GM18511 (cell line): Measurements from ENCODE around the gene KRT24.

Source experiments
- ATAC-seq: cut with Tn5 transposase; IDR thresholded peaks from one replicate; pipeline ENCODE4 v1.9.1; 2021; ENCODE audit warnings: mild to moderate bottlenecking, moderate library complexity; ENCODE audit not compliant: unreplicated experiment

The KRT24 gene

DNA sequence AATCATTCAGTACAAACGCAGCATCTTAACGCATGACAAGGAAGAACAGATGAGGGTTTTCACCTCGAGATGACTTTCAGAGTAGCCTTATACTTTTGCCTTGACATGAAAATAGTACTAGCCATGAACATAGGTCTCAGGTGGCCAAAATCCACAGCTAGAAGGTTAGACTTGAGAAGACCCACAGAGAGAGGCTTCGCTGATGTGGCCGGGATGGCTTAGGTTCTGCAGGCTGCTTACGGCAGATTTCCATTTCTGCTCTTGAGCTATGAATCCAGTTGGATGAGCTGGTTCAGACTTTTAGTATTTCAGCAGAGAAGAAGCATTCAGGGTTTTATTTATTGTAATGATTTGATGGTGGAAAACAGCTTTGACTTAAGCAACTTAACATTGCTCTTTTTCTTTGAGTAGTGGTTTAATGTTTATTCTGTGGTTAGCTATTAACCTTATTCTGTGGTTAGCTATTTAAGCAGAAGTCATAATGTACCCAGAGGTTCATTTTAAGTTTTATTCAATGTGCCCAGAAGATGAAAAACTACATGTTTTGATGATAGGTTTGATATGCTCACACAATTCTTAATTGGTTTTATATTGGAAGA is 7.6 kb downstream of the KRT24 start:
- no peak for ATAC-seq

DNA sequence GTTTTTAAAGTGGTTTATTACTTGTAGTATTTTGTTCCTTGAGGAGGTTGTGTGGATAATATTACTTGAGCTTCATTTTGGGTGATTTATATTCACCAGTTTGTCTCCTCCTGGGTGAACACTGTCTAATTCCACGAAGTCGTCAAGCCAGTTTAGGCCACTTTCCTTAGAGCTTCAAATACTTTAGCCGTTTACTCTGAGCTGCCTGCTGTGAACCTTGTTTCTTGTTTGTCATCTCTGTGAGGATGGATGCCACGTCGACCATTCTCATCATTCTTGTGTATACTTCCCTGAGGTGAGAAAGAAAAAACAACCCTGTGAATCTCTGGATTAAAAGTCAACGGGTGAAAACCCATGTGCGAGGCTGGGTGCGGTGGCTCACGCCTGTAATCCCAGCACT is 9.0 kb downstream of the KRT24 start:
- ATAC-seq, result no peak

DNA sequence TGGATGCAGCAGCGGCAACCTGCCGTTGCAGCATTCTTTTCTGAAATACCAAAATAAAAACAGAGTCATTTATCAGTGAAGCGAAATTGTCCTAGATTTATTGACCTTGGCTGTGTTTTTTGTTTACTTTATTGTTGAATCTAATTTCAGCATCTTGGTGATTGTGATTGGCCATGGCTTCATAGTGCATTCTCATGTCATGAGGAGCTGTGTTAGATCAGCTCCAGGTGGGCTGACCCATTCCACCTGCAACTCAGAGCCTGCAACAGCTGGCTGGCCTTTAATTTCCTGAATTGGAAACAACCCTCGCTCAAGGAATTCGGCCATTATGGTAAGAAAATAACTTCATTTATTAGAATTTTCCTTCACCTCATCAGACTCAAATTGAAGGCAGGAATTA is 16.4 kb downstream of the KRT24 start:
- ATAC-seq, result no peak

DNA sequence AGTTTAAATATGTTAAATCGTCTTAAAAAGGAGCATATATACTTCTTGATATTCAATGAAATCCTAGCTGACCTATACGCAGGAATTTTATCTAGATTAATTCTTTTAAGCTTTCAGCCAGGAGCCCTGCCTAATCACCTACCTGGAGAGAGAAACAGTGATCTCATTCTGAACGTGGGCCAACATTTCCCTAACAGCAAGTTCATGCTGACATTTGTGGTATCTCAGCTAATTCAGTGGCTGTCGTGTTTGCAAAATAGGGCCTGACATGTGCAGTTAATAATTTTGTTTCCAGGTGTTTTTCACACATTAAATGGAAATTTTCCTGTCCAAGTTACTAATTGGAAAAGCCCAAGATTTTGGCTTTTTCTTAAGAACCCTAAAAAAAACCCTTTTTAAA is 17.4 kb downstream of the KRT24 start:
- no peak for ATAC-seq

DNA sequence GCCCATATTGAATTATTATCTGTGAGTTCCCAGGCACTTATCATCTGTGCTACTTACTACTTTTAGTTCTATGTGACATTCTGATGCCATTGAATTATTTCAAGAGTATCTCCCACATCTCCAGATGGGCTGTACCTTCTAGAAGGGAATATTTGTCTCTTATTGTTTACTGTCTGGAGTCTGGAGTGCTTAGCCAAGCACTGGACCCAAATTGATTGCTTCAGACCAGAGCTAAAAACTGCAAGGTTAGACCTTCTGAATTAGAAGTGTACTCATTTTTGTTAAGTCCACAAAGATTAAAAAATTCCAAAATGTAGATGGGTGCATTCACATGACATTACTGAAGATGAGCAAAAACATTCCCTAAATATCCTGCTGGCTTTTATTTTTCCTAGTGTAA is 22.6 kb downstream of the KRT24 start:
- ATAC-seq, result no peak

DNA sequence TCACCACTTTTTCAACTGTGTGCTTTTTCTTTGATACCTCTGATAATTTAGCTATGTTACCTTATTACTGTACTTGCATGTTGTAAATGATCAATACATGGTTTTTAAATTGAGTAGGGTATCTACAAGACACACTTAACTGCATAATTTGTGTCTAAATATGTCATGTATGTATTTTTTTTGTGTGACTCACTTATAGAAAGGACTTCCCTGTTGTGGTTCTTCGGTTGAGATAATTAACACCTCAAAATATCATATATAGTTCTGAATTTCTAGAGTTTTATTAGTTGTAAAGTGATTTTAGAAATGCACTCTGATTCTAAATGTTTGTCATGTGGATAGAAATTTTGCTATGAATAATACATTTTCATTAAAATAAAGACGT is 24.0 kb downstream of the KRT24 start:
- no peak for ATAC-seq

DNA sequence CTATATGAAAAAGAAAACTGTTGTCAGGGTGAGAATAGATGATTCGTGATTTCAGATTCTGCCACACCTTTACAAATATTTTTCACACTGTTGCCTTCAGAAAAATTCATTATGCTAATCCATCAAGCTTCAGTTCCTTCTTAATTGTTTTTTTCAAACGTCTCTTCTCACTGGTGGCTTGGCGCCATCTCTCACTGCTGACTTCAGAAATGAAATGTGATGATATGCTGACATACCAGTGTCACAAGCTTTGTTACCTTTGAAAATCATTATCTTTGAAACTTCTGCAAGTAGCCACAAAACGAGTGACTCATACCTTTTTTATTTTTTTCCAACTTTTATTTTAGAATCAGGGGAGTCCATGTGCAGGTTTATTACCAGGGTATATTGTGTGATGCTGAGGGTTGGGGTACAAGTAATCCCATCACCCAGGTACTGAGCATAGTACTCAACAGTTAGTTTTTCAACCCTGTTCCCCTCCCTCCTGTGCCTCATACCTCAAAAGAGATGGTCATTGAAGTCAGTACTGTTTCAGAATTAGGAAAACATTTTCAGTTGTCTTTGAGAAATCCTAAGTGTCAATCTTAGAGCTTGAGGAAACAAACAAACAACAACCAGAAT is 24.5 kb downstream of the KRT24 start:
- ATAC-seq, result no peak

DNA sequence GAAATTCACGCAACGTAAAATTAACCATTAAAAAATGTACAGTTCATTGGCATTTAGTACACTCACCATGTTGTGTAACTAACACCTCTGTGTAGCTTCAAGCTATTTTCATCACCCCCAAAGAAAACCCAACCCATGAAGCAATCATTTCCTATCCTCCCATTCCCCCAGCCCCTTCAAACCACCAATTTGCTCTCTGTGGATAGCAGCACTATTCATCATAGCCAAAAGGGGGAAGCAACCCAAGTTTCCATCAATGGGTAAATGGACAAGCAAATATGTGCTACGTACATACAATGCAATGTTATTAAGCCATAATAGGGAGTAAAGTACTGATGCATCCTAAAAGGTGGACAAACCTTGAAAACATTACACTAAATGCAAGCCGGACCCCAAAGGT is 27.6 kb downstream of the KRT24 start:
- ATAC-seq, result no peak

DNA sequence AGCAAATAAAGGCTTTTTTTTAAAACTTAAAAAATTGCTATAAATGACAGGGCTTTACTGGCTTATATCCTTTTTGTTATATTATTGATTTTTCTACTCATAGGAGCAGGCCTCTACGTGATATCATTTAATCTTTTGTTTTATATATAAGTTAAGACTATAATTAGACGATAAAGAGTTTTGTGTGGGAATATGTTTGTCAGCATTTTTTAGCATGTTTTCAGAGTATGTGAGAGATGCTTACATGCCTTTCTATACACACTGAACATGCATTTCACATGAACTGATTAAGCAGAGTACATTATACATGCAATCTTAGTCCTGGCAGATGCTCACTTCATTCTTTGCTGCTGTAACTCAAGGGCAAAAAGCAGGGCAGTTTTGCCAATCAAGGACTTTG is 30.9 kb downstream of the KRT24 start:
- ATAC-seq, result no peak

DNA sequence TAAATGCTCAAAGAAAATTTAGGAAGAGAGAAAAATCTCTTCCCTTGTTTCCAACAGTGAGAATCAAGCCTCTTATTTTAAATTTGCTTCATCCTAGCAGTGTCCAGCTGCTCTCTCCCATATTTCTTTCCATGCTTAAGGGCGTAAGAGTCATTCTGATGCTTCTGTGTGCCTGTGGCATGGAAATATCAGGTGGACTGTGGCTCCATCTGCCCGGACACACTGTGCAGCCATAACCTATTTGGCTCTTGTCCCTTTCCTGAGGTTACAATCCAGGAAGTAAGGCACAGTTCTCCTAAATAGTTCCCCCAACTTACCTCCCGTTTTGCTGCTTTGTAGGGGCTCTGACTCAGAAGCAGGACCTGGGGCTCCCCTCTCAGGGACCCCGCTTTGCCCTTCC is 32.3 kb downstream of the KRT24 start:
- ATAC-seq, result no peak

DNA sequence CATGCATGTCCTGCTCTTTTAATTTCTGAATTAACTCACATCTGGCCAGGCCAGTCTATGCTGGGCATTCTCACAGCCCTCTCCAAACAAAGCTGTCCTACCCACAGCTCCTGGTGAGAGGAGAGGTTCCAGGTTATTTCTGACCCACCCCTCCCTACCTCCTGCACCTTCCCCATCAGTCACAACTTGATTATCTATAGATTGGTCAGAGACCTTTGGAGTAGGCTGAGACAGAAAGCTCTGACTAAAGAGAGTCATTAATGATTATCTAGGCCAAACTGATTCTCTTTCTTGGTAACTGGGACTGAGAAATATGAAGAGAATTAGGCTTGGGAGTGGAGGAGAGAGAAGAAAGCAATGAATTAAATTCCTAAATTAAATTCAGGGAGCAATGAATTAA is 37.2 kb downstream of the KRT24 start:
- ATAC-seq, result no peak

DNA sequence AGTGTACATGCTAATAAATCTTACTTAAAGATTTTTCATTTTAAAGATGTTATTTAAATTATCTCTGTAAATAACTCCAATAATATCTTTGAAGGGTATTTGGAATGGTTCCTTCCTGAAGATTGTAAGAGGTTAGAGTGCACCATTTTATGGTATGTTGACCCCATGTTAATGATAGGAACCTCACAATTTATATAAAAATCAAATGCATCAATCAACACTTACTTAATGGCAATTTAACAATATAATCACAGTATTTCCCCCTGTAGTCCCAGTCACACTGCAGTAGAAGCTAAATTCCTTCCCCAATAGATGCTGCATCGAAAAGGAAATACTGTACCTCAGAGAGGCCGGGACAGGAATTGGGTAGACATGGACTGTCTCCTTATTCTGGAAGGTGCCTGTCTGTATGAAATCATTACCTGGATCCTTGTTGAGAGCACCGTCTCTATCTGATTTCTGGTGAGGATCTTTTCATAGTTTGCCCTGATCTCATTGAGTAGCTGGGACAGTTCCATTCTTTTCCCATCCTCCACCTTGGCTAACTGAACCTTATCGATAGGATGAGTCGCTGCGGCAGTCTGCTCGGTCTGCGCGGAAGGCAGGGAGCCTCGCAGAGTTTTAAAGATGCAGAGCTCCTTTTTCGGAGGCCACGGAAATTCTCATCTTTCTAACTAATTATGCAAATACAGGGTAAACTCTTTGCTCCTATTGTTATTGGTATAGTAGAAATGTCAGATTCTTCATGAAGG is 38.8 kb downstream of the KRT24 start, which contains the start of gene KRT222:
Gene KRT222 (minus strand): TSS at position 596 of the 752 bp plus-strand sequence. CDS start 78 bp downstream, at position 518.
- ATAC-seq, result no peak

DNA sequence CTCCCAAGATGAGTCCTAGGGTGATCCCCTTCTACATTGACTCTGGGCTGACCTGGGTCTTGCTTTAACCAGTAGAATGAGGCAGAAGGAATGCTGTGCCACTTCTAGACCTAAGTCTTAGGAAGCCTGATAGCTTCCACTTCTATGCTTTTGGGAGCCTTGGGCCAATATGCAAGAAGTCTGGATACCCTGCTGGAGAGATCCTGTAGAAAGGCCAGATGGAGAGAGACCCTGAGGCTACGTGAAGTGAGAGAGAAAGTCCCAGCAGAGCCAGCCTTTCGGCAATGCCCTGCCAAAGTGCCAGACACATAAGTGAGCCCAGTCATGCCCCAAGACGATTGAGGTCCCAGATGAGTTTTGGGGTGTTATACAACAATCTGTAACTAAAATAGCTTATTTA is 40.3 kb downstream of the KRT24 start:
- no peak for ATAC-seq

DNA sequence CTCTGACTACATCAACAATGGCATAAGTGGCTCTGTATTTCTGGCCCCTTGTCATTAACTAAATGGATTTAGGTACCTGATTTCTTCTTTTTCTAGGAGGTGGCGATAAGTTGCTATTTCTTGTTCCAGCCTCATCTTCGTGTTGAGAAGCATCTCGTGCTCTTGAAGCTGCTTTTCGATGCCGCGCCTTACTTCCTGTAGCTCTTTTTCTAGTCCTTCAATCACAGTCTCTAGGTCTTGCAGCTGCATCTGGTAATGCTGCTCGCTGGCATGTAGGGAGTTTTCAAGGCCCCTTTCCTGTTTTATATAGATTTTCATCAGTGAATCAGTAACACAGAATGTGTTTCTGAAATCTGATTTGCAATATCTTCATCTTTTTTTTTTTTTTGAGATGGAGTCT is 43.6 kb downstream of the KRT24 start:
- no peak for ATAC-seq

DNA sequence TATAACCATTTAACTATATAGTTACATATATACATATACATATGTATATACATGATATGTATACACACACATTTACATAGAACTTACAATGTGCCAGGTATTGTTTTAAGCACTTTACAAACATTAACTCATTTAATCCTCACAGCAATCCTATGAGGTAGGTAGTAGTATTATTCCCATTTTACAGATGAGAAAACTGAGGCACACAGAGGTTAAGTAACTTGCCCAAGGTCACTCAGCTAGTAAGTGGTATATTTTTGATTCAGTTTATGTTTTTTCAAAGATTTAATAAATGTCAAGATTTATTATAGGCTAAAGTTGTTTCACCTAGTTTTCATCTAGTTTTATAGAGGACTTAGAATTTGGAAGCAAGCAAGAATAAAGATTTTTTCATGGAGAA is 45.2 kb downstream of the KRT24 start:
- no peak for ATAC-seq

DNA sequence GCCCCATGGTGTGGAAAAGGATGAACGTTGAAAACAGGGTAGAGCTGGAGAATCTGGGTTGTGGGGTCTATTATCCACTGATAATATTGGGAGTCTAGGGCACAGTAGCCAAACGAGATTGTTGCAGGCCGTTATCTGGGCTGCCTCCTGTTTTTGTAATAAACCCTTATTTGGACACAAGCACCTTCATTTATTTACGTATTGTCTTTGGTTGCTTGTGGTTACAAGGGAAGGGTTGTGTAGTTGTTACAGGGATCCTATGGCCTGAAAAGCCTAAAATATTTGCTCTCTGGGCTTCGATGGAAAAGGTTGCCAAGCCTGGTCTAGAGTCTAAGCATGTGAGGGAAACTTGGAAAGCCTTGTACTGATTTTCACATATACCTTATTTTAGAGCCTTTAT is 51.6 kb downstream of the KRT24 start:
- no peak for ATAC-seq

DNA sequence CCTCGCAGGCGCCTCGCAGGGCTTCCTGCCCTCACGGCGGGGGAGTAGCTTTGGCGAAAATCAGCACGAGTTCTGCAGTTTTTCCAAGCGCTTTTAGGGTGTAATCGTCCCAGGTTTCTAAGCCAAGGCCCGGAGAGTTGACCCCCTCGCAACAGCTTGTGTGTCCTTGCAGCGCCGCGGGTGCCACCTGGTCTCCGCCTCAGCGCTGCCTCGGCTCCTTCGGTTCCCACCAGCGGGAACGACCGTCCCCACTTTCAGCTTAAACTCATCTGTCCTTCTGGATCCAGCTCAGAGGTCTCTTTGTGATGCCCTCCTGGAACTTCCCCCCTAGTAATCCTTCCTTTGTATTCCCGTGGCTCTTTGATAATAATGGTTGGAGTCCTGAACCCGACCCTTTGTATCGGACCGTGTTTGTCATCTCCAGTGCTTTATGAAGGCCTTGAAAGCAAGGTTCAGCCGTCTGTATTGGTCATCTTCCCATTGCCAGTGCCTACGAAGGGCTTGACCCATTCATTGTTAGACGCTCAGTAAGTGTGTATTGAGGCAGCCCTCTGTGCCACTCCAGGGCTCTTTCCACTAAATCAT is 55.1 kb downstream of the KRT24 start:
- ATAC-seq, result no peak
